Measurements from ENCODE around the gene ABCD2. TPM values are rescaled to one million over a fixed set of nuclear protein-coding genes. Genes with fewer than 3 reads are reported as not detected.
"Not testable (repeated sequence)": the region's sequence is repeated elsewhere in the genome, so short reads cannot be mapped to it uniquely, and the experiment has no call there.

ABCD2 gene
- total RNA-seq, 1 experiment from 2014 or later: not detected

GRCh38 chr12:39603065-39603464 lies 16.5 kb downstream of the ABCD2 start:
- Histone ChIP-seq H3K23me2 (ENCODE audit: insufficient read length, low read depth, low read length, poor library complexity, severe bottlenecking) (no peaks in the 10 kb centered on the region), H3K9me3 (ENCODE audit: control insufficient read depth, low read depth, low read length) (no peaks in the 10 kb centered on the region), H4K20me1 (ENCODE audit: control insufficient read depth, insufficient read depth, insufficient read length) (no peaks in the 10 kb centered on the region), H3K9ac (ENCODE audit: extremely low read depth, insufficient read length, low read length) (no peak overlapping the region), H3K4me1 (ENCODE audit: insufficient read depth, low read length) (no peaks in the 10 kb centered on the region), H3K4me2 (ENCODE audit: insufficient read depth, insufficient read length, low read length) (no peak overlapping the region), H2AK5ac (ENCODE audit: insufficient read length, low read length) (no peak overlapping the region), H3K27me3 (ENCODE audit: insufficient read depth, low read length) (no peaks in the 10 kb centered on the region), H4K8ac (replicated peaks; ENCODE audit: insufficient read length, low read depth, low read length) (no peak overlapping the region), H3K79me1 (ENCODE audit: insufficient read depth, low read depth, low read length, poor library complexity, severe bottlenecking) (no peaks in the 10 kb centered on the region), H2BK12ac (ENCODE audit: insufficient read length, low read depth, low read length) (no peak overlapping the region), H2AFZ (ENCODE audit: low read length) (no peak overlapping the region), H4K5ac (ENCODE audit: insufficient read length, low read depth, low read length) (no peak overlapping the region), H3K56ac (ENCODE audit: insufficient read length, low read depth, low read length) (no peak overlapping the region), H3K27ac (ENCODE audit: insufficient read length, low read depth, low read length) (no peak overlapping the region), H2BK20ac (ENCODE audit: low read depth, low read length, poor library complexity, severe bottlenecking) (no peak overlapping the region), H3T11ph (ENCODE audit: low read length) (no peak overlapping the region), H2BK15ac (ENCODE audit: low read depth, low read length) (no peak overlapping the region), H3K23ac (ENCODE audit: insufficient read length, low read depth, low read length) (no peak overlapping the region), H4K91ac (ENCODE audit: insufficient read length, low read depth, low read length) (no peak overlapping the region), H2BK5ac (ENCODE audit: insufficient read length, low read length) (no peak overlapping the region), H3K79me2 (ENCODE audit: insufficient read depth, low read length) (no peaks in the 10 kb centered on the region), H3K18ac (ENCODE audit: insufficient read length, low read depth, low read length) (no peak overlapping the region), H3K4ac (ENCODE audit: low read depth, low read length) (no peak overlapping the region), H2BK120ac (ENCODE audit: low read depth, low read length, poor library complexity, severe bottlenecking) (no peak overlapping the region), H3K14ac (ENCODE audit: insufficient read depth, low read length) (no peak overlapping the region)
- Mint-ChIP-seq H3K27me3 (ENCODE audit: low read depth) (no peaks in the 10 kb centered on the region; the same call in 1 of the 2 replicates), H3K4me1 (peaks cover 4 to 5% of the 10 kb centered on the region in 2 experiments; a peak in 3 of 4 replicates), H3K36me3 (ENCODE audit: insufficient read depth in 1 of 3, low read depth in 3 of 3) (no peaks in the 10 kb centered on the region), H3K4me3 (no peak overlapping the region), H3K9me3 (no peaks in the 10 kb centered on the region), H3K27ac (no peak overlapping the region)
- no peak for DNase-seq
- TF ChIP-seq CTCF (conservative IDR thresholded peaks at IDR 0.05): no peak

GRCh38 chr12:39601951-39602350 lies 17.7 kb downstream of the ABCD2 start:
- no CpG with 5 or more reads among the region's 3 CpGs for WGBS (ENCODE audit: extremely low coverage, insufficient read length, low lambda C conversion rate)
- H3K4me1 ChIP-seq (ENCODE audit: insufficient read depth, low read length); H3K18ac ChIP-seq (ENCODE audit: insufficient read length, low read depth, low read length); H3K9me3 ChIP-seq (ENCODE audit: control insufficient read depth, low read depth, low read length); H2BK5ac ChIP-seq (ENCODE audit: insufficient read length, low read length); H2BK15ac ChIP-seq (ENCODE audit: low read depth, low read length); H3K9ac ChIP-seq (ENCODE audit: extremely low read depth, insufficient read length, low read length); H4K8ac ChIP-seq (replicated peaks; ENCODE audit: insufficient read length, low read depth, low read length); H4K20me1 ChIP-seq (ENCODE audit: control insufficient read depth, insufficient read depth, insufficient read length); H3K27ac ChIP-seq (ENCODE audit: insufficient read length, low read depth, low read length); H3K23me2 ChIP-seq (ENCODE audit: insufficient read length, low read depth, low read length, poor library complexity, severe bottlenecking); H2BK12ac ChIP-seq (ENCODE audit: insufficient read length, low read depth, low read length); H2AFZ ChIP-seq (ENCODE audit: low read length); H3K27me3 ChIP-seq (ENCODE audit: insufficient read depth, low read length); H3K9me3 Mint-ChIP-seq; H2BK120ac ChIP-seq (ENCODE audit: low read depth, low read length, poor library complexity, severe bottlenecking); H3K4ac ChIP-seq (ENCODE audit: low read depth, low read length); H3K4me1 Mint-ChIP-seq; H3K4me3 Mint-ChIP-seq; H3K79me2 ChIP-seq (ENCODE audit: insufficient read depth, low read length); H3K4me2 ChIP-seq (ENCODE audit: insufficient read depth, insufficient read length, low read length); H3K23ac ChIP-seq (ENCODE audit: insufficient read length, low read depth, low read length); DNase-seq; H4K5ac ChIP-seq (ENCODE audit: insufficient read length, low read depth, low read length); H3K36me3 Mint-ChIP-seq (ENCODE audit: insufficient read depth in 1 of 3, low read depth in 3 of 3); H3K27me3 Mint-ChIP-seq (ENCODE audit: low read depth); H3T11ph ChIP-seq (ENCODE audit: low read length); H2BK20ac ChIP-seq (ENCODE audit: low read depth, low read length, poor library complexity, severe bottlenecking); H3K14ac ChIP-seq (ENCODE audit: insufficient read depth, low read length); H2AK5ac ChIP-seq (ENCODE audit: insufficient read length, low read length); H3K56ac ChIP-seq (ENCODE audit: insufficient read length, low read depth, low read length); H4K91ac ChIP-seq (ENCODE audit: insufficient read length, low read depth, low read length); H3K79me1 ChIP-seq (ENCODE audit: insufficient read depth, low read depth, low read length, poor library complexity, severe bottlenecking): not testable (repeated sequence)
- peak overlapping the region in 1 of 3 experiments; percentile 59; a peak in 1 of 7 replicates for H3K27ac Mint-ChIP-seq

Measured in H9 (cell line).